ENCODE data around the gene CCRL2. TPM values are rescaled to one million over a fixed set of nuclear protein-coding genes. Genes with fewer than 3 reads are reported as not detected.

The CCRL2 gene
- total and polyA plus RNA-seq, 3 experiments from 2014 or later = 2.3 to 3.0 (median 2.7) TPM

DNA sequence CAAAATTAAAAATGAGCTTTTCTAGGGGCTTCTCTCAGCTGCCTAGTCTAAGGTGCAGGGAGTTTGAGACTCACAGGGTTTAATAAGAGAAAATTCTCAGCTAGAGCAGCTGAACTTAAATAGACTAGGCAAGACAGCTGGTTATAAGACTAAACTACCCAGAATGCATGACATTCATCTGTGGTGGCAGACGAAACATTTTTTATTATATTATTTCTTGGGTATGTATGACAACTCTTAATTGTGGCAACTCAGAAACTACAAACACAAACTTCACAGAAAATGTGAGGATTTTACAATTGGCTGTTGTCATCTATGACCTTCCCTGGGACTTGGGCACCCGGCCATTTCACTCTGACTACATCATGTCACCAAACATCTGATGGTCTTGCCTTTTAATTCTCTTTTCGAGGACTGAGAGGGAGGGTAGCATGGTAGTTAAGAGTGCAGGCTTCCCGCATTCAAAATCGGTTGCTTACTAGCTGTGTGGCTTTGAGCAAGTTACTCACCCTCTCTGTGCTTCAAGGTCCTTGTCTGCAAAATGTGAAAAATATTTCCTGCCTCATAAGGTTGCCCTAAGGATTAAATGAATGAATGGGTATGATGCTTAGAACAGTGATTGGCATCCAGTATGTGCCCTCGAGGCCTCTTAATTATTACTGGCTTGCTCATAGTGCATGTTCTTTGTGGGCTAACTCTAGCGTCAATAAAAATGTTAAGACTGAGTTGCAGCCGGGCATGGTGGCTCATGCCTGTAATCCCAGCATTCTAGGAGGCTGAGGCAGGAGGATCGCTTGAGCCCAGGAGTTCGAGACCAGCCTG is 35.3 kb upstream of the CCRL2 start:
- Histone ChIP-seq H3K27me3 (ENCODE audit: insufficient read depth, low read length, poor library complexity, severe bottlenecking) (no peaks in the 10 kb centered on the region), H3K4me3 (ENCODE audit: low read length) (peak overlapping the region; percentile 55), H3K36me3 (ENCODE audit: insufficient read depth, low read length) (no peaks in the 10 kb centered on the region), H3K9me3 (ENCODE audit: low read length) (no peaks in the 10 kb centered on the region), H3K27ac (ENCODE audit: low read depth, low read length) (peak overlapping the region; percentile 49), H3K4me1 (ENCODE audit: insufficient read depth, low read length) (peaks cover 63% of the 10 kb centered on the region)
- no peak for DNase-seq
- Mint-ChIP-seq H3K27me3 (no peaks in the 10 kb centered on the region), H3K27ac (peak overlapping the region; percentile 88 to 97 (median 93)), H3K4me3 (peak overlapping the region; percentile 83 to 92 (median 88)), H3K9me3 (no peaks in the 10 kb centered on the region), H3K4me1 (peaks cover 79 to 97% (median 97%) of the 10 kb centered on the region in 3 donors), H3K36me3 (peaks cover 14 to 24% (median 23%) of the 10 kb centered on the region in 3 donors)
- ChIA-PET CTCF (interaction anchor here (0.9 to 8.0 kb wide), 30 partner anchors 10 to 435 kb away, joined by 3 to 156 read pairs (median 5); partner anchors contain the start of gene CCR1), POLR2A (interaction anchor here (1.0 to 2.9 kb wide), 5 partner anchors 11 to 432 kb away, joined by 3 to 14 read pairs (median 5); partner anchors contain the start of genes CCR5AS and CCRL2)

DNA sequence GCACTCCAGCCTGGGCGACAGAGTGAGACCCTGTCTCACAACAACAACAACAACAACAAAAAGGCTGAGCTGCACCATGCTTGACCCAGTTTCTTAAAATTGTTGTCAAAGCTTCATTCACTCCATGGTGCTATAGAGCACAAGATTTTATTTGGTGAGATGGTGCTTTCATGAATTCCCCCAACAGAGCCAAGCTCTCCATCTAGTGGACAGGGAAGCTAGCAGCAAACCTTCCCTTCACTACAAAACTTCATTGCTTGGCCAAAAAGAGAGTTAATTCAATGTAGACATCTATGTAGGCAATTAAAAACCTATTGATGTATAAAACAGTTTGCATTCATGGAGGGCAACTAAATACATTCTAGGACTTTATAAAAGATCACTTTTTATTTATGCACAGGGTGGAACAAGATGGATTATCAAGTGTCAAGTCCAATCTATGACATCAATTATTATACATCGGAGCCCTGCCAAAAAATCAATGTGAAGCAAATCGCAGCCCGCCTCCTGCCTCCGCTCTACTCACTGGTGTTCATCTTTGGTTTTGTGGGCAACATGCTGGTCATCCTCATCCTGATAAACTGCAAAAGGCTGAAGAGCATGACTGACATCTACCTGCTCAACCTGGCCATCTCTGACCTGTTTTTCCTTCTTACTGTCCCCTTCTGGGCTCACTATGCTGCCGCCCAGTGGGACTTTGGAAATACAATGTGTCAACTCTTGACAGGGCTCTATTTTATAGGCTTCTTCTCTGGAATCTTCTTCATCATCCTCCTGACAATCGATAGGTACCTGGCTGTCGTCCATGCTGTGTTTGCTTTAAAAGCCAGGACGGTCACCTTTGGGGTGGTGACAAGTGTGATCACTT is 34.3 kb upstream of the CCRL2 start:
- H3K27me3 Mint-ChIP-seq = no peaks in the 10 kb centered on the region
- ChIA-PET CTCF (interaction anchor here (0.9 to 8.0 kb wide), 27 partner anchors 11 to 436 kb away, joined by 3 to 156 read pairs (median 5); partner anchors contain the start of gene CCR1), POLR2A (interaction anchor here (1.0 to 1.2 kb wide), 2 partner anchors 10 to 433 kb away, joined by 3 to 4 read pairs; no protein-coding TSS in a partner anchor)
- no peaks in the 10 kb centered on the region for H3K27me3 ChIP-seq (ENCODE audit: insufficient read depth, low read length, poor library complexity, severe bottlenecking)
- no peaks in the 10 kb centered on the region for H3K9me3 Mint-ChIP-seq
- H3K27ac ChIP-seq (ENCODE audit: low read depth, low read length) = peak overlapping the region; percentile 49
- peak overlapping the region; percentile 83 to 92 (median 88) for H3K4me3 Mint-ChIP-seq
- H3K36me3 ChIP-seq (ENCODE audit: insufficient read depth, low read length) = no peaks in the 10 kb centered on the region
- no peaks in the 10 kb centered on the region for H3K9me3 ChIP-seq (ENCODE audit: low read length)
- H3K4me1 ChIP-seq (ENCODE audit: insufficient read depth, low read length) = peaks cover 60% of the 10 kb centered on the region
- H3K4me1 Mint-ChIP-seq = peaks cover 81 to 98% (median 97%) of the 10 kb centered on the region in 3 donors
- peak overlapping the region; percentile 55 for H3K4me3 ChIP-seq (ENCODE audit: low read length)
- H3K36me3 Mint-ChIP-seq = peaks cover 14 to 29% (median 23%) of the 10 kb centered on the region in 3 donors
- peak overlapping the region; percentile 88 to 97 (median 93) for H3K27ac Mint-ChIP-seq
- peak in 1 of 5 donors; percentile 41 for DNase-seq

DNA sequence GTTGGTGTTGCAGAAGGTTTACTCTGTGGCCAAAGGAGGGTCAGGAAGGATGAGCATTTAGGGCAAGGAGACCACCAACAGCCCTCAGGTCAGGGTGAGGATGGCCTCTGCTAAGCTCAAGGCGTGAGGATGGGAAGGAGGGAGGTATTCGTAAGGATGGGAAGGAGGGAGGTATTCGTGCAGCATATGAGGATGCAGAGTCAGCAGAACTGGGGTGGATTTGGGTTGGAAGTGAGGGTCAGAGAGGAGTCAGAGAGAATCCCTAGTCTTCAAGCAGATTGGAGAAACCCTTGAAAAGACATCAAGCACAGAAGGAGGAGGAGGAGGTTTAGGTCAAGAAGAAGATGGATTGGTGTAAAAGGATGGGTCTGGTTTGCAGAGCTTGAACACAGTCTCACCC is 32.3 kb upstream of the CCRL2 start:
- no peak for DNase-seq
- Histone ChIP-seq H3K9me3 (ENCODE audit: low read length) (no peaks in the 10 kb centered on the region), H3K27ac (ENCODE audit: low read depth, low read length) (peak overlapping the region; percentile 6), H3K27me3 (ENCODE audit: insufficient read depth, low read length, poor library complexity, severe bottlenecking) (no peaks in the 10 kb centered on the region), H3K36me3 (ENCODE audit: insufficient read depth, low read length) (no peaks in the 10 kb centered on the region), H3K4me3 (ENCODE audit: low read length) (no peak overlapping the region), H3K4me1 (ENCODE audit: insufficient read depth, low read length) (peaks cover 45% of the 10 kb centered on the region)
- CTCF ChIA-PET = interaction anchor here (0.8 to 2.9 kb wide), 9 partner anchors 9 to 298 kb away, joined by 3 to 15 read pairs (median 4); no protein-coding TSS in a partner anchor
- Mint-ChIP-seq H3K4me1 (peaks cover 67 to 89% (median 86%) of the 10 kb centered on the region in 3 donors), H3K9me3 (no peaks in the 10 kb centered on the region), H3K27me3 (no peaks in the 10 kb centered on the region), H3K36me3 (peaks cover 14 to 33% (median 23%) of the 10 kb centered on the region in 3 donors), H3K4me3 (peak overlapping the region; percentile 83 to 92 (median 88)), H3K27ac (peak overlapping the region; percentile 66 to 97 (median 93))
- POLR2A ChIA-PET = interaction anchor here (0.9 kb wide), 1 partner anchor 63 kb away, joined by 3 read pairs; no protein-coding TSS in a partner anchor

DNA sequence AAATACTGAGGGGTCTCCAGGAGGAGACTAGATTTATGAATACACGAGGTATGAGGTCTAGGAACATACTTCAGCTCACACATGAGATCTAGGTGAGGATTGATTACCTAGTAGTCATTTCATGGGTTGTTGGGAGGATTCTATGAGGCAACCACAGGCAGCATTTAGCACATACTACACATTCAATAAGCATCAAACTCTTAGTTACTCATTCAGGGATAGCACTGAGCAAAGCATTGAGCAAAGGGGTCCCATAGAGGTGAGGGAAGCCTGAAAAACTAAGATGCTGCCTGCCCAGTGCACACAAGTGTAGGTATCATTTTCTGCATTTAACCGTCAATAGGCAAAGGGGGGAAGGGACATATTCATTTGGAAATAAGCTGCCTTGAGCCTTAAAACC is 31.8 kb upstream of the CCRL2 start:
- DNase-seq = no peak
- H3K27me3 Mint-ChIP-seq = no peaks in the 10 kb centered on the region
- H3K27ac ChIP-seq (ENCODE audit: low read depth, low read length) = no peak overlapping the region
- H3K4me3 ChIP-seq (ENCODE audit: low read length) = no peak overlapping the region
- no peaks in the 10 kb centered on the region for H3K36me3 ChIP-seq (ENCODE audit: insufficient read depth, low read length)
- H3K4me1 Mint-ChIP-seq = peaks cover 65 to 88% (median 86%) of the 10 kb centered on the region in 3 donors
- ChIA-PET CTCF (interaction anchor here (0.8 to 2.9 kb wide), 9 partner anchors 8 to 298 kb away, joined by 3 to 15 read pairs (median 4); no protein-coding TSS in a partner anchor), POLR2A (no interaction called here)
- no peaks in the 10 kb centered on the region for H3K27me3 ChIP-seq (ENCODE audit: insufficient read depth, low read length, poor library complexity, severe bottlenecking)
- no peaks in the 10 kb centered on the region for H3K9me3 ChIP-seq (ENCODE audit: low read length)
- H3K4me3 Mint-ChIP-seq = peak overlapping the region; percentile 83 to 92 (median 88)
- H3K9me3 Mint-ChIP-seq = no peaks in the 10 kb centered on the region
- peaks cover 40% of the 10 kb centered on the region for H3K4me1 ChIP-seq (ENCODE audit: insufficient read depth, low read length)
- H3K36me3 Mint-ChIP-seq = peaks cover 14 to 33% (median 23%) of the 10 kb centered on the region in 3 donors
- H3K27ac Mint-ChIP-seq = peak overlapping the region; percentile 66 to 97 (median 93)

DNA sequence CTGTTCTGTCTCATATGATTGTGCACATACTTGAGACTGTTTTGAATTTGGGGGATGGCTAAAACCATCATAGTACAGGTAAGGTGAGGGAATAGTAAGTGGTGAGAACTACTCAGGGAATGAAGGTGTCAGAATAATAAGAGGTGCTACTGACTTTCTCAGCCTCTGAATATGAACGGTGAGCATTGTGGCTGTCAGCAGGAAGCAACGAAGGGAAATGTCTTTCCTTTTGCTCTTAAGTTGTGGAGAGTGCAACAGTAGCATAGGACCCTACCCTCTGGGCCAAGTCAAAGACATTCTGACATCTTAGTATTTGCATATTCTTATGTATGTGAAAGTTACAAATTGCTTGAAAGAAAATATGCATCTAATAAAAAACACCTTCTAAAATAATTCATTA is 31.2 kb upstream of the CCRL2 start:
- Histone ChIP-seq H3K4me3 (ENCODE audit: low read length) (no peak overlapping the region), H3K27ac (ENCODE audit: low read depth, low read length) (no peak overlapping the region), H3K27me3 (ENCODE audit: insufficient read depth, low read length, poor library complexity, severe bottlenecking) (no peaks in the 10 kb centered on the region), H3K4me1 (ENCODE audit: insufficient read depth, low read length) (peaks cover 40% of the 10 kb centered on the region), H3K9me3 (ENCODE audit: low read length) (no peaks in the 10 kb centered on the region), H3K36me3 (ENCODE audit: insufficient read depth, low read length) (no peaks in the 10 kb centered on the region)
- peaks cover 14 to 33% (median 23%) of the 10 kb centered on the region in 3 donors for H3K36me3 Mint-ChIP-seq
- DNase-seq = no peak
- peaks cover 65 to 88% (median 86%) of the 10 kb centered on the region in 3 donors for H3K4me1 Mint-ChIP-seq
- peak overlapping the region; percentile 14 to 97 (median 93) for H3K27ac Mint-ChIP-seq
- no peaks in the 10 kb centered on the region for H3K9me3 Mint-ChIP-seq
- ChIA-PET CTCF (interaction anchor here (1.4 to 2.9 kb wide), 3 partner anchors 64 to 160 kb away, joined by 3 to 15 read pairs (median 4); no protein-coding TSS in a partner anchor), POLR2A (no interaction called here)
- peak overlapping the region; percentile 58 to 92 (median 87) for H3K4me3 Mint-ChIP-seq
- no peaks in the 10 kb centered on the region for H3K27me3 Mint-ChIP-seq

DNA sequence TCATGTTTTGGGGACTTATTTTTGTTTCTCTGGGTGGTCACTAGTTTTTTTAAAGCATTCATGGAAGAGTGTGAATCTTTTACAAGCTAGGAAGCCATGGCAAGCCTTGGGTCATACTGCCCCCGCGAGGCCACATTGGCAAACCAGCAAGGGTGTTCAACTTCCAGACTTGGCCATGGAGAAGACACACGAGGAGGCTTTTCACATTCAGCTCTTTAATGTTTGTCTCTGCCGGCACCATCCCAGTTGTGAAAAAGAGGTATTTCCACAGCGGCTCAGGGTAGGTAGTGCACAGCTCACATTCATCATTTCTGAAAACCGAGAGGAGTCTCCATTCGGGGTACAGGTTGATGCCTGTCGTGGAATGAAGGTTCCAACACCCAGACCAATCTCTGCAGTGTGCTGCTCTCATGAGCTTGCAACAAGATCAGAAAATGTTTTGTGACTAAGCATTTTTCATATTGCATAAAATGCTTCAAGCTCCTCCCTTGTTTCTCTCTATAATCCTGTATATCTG is 28.6 kb upstream of the CCRL2 start:
- ChIA-PET POLR2A (no interaction called here), CTCF (interaction anchor here (0.8 to 2.9 kb wide), 29 partner anchors 9 to 439 kb away, joined by 3 to 31 read pairs (median 4); partner anchors contain the start of genes CCR1, CCR5 and CXCR6)
- peaks cover 32% of the 10 kb centered on the region for H3K4me1 ChIP-seq (ENCODE audit: insufficient read depth, low read length)
- no peak overlapping the region for H3K27ac ChIP-seq (ENCODE audit: low read depth, low read length)
- H3K27me3 ChIP-seq (ENCODE audit: insufficient read depth, low read length, poor library complexity, severe bottlenecking) = no peaks in the 10 kb centered on the region
- peak overlapping the region; percentile 1 to 80 (median 56) for H3K27ac Mint-ChIP-seq
- H3K36me3 Mint-ChIP-seq = peaks cover 7 to 19% (median 10%) of the 10 kb centered on the region in 3 donors
- peak overlapping the region in 5 of 7 donors; percentile 4 to 51 (median 16) for H3K4me3 Mint-ChIP-seq
- peak; percentile 33 to 76 (median 45) for DNase-seq
- no peaks in the 10 kb centered on the region for H3K27me3 Mint-ChIP-seq
- H3K9me3 Mint-ChIP-seq = no peaks in the 10 kb centered on the region
- H3K4me1 Mint-ChIP-seq = peaks cover 59 to 77% (median 73%) of the 10 kb centered on the region in 3 donors
- H3K9me3 ChIP-seq (ENCODE audit: low read length) = no peaks in the 10 kb centered on the region
- no peak overlapping the region for H3K4me3 ChIP-seq (ENCODE audit: low read length)
- H3K36me3 ChIP-seq (ENCODE audit: insufficient read depth, low read length) = no peaks in the 10 kb centered on the region
